Skeletal muscle tissue (tissue), 4 donors: ENCODE data around the gene BCAS4. TPM values are rescaled to one million over a fixed set of nuclear protein-coding genes. Genes with fewer than 3 reads are reported as not detected.
A peak's percentile ranks its signal among the peaks of the same experiment; 100 is the strongest.
"Not testable (repeated sequence)": the region's sequence is repeated elsewhere in the genome, so short reads cannot be mapped to it uniquely, and the experiment has no call there.

ENCODE experiments used
- H3K27ac ChIP-seq: one replicate; pipeline ENCODE4 v1.7.0; 2013; ENCODE audit warnings: mild to moderate bottlenecking, low read depth, low read length, inconsistent platforms
- H3K27me3 ChIP-seq, 3 donors: one replicate each; pipeline ENCODE4 v1.7.0; 2013; ENCODE audit warnings: low read length in 3 of 3; ENCODE audit not compliant: control insufficient read depth in 3 of 3, insufficient read depth in 3 of 3
- H3K36me3 ChIP-seq, 3 donors: one replicate each; pipeline ENCODE4 v1.7.0; 2013; ENCODE audit warnings: low read length in 3 of 3; ENCODE audit not compliant: control insufficient read depth in 3 of 3, insufficient read depth in 3 of 3
- H3K4me1 ChIP-seq, 3 donors: one replicate each; pipeline ENCODE4 v1.7.0; 2013; ENCODE audit warnings: low read length in 3 of 3, mild to moderate bottlenecking in 3 of 3; ENCODE audit not compliant: control insufficient read depth in 3 of 3, insufficient read depth in 3 of 3
- H3K4me3 ChIP-seq, 3 donors: one replicate each; pipeline ENCODE4 v1.7.0; 2013; ENCODE audit warnings: low read length in 3 of 3
- H3K9ac ChIP-seq, 3 donors: one replicate each; pipeline ENCODE4 v1.7.0; 2013; ENCODE audit warnings: low read length in 3 of 3, mild to moderate bottlenecking in 3 of 3, moderate library complexity in 2 of 3, low read depth in 1 of 3
- H3K9me3 ChIP-seq, 3 donors: one replicate each; pipeline ENCODE4 v1.7.0; 2013; ENCODE audit warnings: low read length in 3 of 3; ENCODE audit not compliant: control insufficient read depth in 3 of 3
- total RNA-seq: library from RNA; depleted of rRNA; stranded (reverse); fragments of >200 nt; gene quantifications from one replicate; pipeline ENCODE4 v1.2.3, GENCODE V29; 2014
- donor health status: Osteomylitis.

The BCAS4 gene
- total RNA-seq, 1 donor from 2014 or later: 1.0 TPM

GRCh38 chr20:50794181-50794845 is 548 bp upstream of the BCAS4 start:
- H3K27ac ChIP-seq: no peak overlapping the region
- peaks cover 3 to 14% (median 8%) of the 10 kb centered on the region in 3 donors for H3K4me1 ChIP-seq

GRCh38 chr20:50797142-50797541 is 2.3 kb downstream of the BCAS4 start:
- no peak overlapping the region for H3K27ac ChIP-seq
- peaks cover 0 to 4% (median 0%) of the 10 kb centered on the region in 3 donors for H3K27me3 ChIP-seq
- no peak overlapping the region for H3K4me3 ChIP-seq
- no peaks in the 10 kb centered on the region for H3K36me3 ChIP-seq
- peaks cover 0 to 5% (median 0%) of the 10 kb centered on the region in 3 donors for H3K4me1 ChIP-seq
- H3K9me3 ChIP-seq: no peaks in the 10 kb centered on the region
- H3K9ac ChIP-seq: no peak overlapping the region

More at GRCh38 chr20:50794181-50794845, 548 bp upstream of the BCAS4 start:
- Histone ChIP-seq H3K4me3 (peak overlapping the region in 2 of 3 donors; percentile 29 to 72), H3K36me3 (no peaks in the 10 kb centered on the region), H3K9ac (peak overlapping the region in 2 of 3 donors; percentile 8 to 14), H3K9me3 (no peaks in the 10 kb centered on the region), H3K27me3 (peaks cover 0 to 4% (median 0%) of the 10 kb centered on the region in 3 donors)

- no peaks in the 10 kb centered on the region for H3K27me3 ChIP-seq
- no peaks in the 10 kb centered on the region for H3K9me3 ChIP-seq
- H3K4me3 ChIP-seq: no peak overlapping the region
- no peaks in the 10 kb centered on the region for H3K36me3 ChIP-seq
- peaks cover 0 to 5% (median 0%) of the 10 kb centered on the region in 3 donors for H3K4me1 ChIP-seq
- no peak overlapping the region for H3K27ac ChIP-seq
- no peak overlapping the region for H3K9ac ChIP-seq
These were observed 3.8 kb downstream of the BCAS4 start for GRCh38 chr20:50798650-50799049.

- Histone ChIP-seq H3K27ac (no peak overlapping the region), H3K9me3 (no peaks in the 10 kb centered on the region), H3K36me3 (no peaks in the 10 kb centered on the region), H3K4me1 (peaks cover 0 to 3% (median 0%) of the 10 kb centered on the region in 3 donors), H3K27me3 (no peaks in the 10 kb centered on the region), H3K9ac (no peak overlapping the region), H3K4me3 (no peak overlapping the region)
These were observed 4.5 kb downstream of the BCAS4 start for GRCh38 chr20:50799176-50799889.

GRCh38 chr20:50799890-50800550 is 5.2 kb downstream of the BCAS4 start:
- H3K9me3 ChIP-seq: no peaks in the 10 kb centered on the region
- H3K4me1 ChIP-seq: no peaks in the 10 kb centered on the region
- no peaks in the 10 kb centered on the region for H3K36me3 ChIP-seq
- H3K9ac ChIP-seq: no peak overlapping the region
- H3K4me3 ChIP-seq: no peak overlapping the region
- no peaks in the 10 kb centered on the region for H3K27me3 ChIP-seq
- H3K27ac ChIP-seq: no peak overlapping the region

- H3K4me1 ChIP-seq, H3K9ac ChIP-seq, H3K36me3 ChIP-seq, H3K27ac ChIP-seq, H3K4me3 ChIP-seq, H3K9me3 ChIP-seq, H3K27me3 ChIP-seq: not testable (repeated sequence)
These were observed 6.3 kb downstream of the BCAS4 start for GRCh38 chr20:50800986-50801746.

GRCh38 chr20:50801747-50802125 is 6.9 kb downstream of the BCAS4 start:
- Histone ChIP-seq H3K27ac (no peak overlapping the region), H3K9me3 (no peaks in the 10 kb centered on the region), H3K36me3 (no peaks in the 10 kb centered on the region), H3K27me3 (no peaks in the 10 kb centered on the region), H3K4me3 (no peak overlapping the region), H3K9ac (no peak overlapping the region), H3K4me1 (no peaks in the 10 kb centered on the region)

GRCh38 chr20:50802289-50802688 is 7.4 kb downstream of the BCAS4 start:
- H3K27me3 ChIP-seq: no peaks in the 10 kb centered on the region
- no peak overlapping the region for H3K27ac ChIP-seq

GRCh38 chr20:50804437-50805348 is 9.8 kb downstream of the BCAS4 start:
- no peak overlapping the region for H3K27ac ChIP-seq
- no peaks in the 10 kb centered on the region for H3K36me3 ChIP-seq
- no peaks in the 10 kb centered on the region for H3K9me3 ChIP-seq
- no peak overlapping the region for H3K4me3 ChIP-seq
- no peak overlapping the region for H3K9ac ChIP-seq
- H3K4me1 ChIP-seq: no peaks in the 10 kb centered on the region
- H3K27me3 ChIP-seq: no peaks in the 10 kb centered on the region

More at GRCh38 chr20:50802289-50802688, 7.4 kb downstream of the BCAS4 start:
- Histone ChIP-seq H3K9ac (no peak overlapping the region), H3K36me3 (no peaks in the 10 kb centered on the region), H3K9me3 (no peaks in the 10 kb centered on the region), H3K4me1 (no peaks in the 10 kb centered on the region), H3K4me3 (no peak overlapping the region)
